GM23338 (cell line): ENCODE data around the gene IL19. TPM values are rescaled to one million over a fixed set of nuclear protein-coding genes. Genes with fewer than 3 reads are reported as not detected.

Source experiments
- ATAC-seq: fragments of 200-7000 bp; cut with Tn5 transposase; 3 replicates; pipeline ENCODE4 v1.9.1; 2020
- DNase-seq: peaks from one replicate; pipeline ENCODE4 v3.0.0-alpha.2; 2015; ENCODE audit warnings: low spot score
- H2AFZ ChIP-seq: fragments of 200-600 bp; sonication (generic); 2 replicates; pipeline ENCODE4 v1.8.0; 2016; ENCODE audit warnings: antibody characterized with exemption, mild to moderate bottlenecking, moderate library complexity
- H3F3A ChIP-seq: fragments of 200-600 bp; sonication (generic); replicated peaks from 2 replicates; pipeline ENCODE4 v1.8.0; 2017; ENCODE audit warnings: antibody characterized with exemption, mixed run types, low read depth
- H3K27ac ChIP-seq: fragments of 200-600 bp; sonication (generic); 2 replicates; pipeline ENCODE4 v1.6.1; 2016; ENCODE audit warnings: low read depth
- H3K27me3 ChIP-seq: fragments of 200-600 bp; sonication (generic); 2 replicates; pipeline ENCODE4 v1.8.0; 2016; ENCODE audit warnings: mild to moderate bottlenecking, mixed run types, moderate library complexity; ENCODE audit not compliant: insufficient read depth
- H3K36me3 ChIP-seq: fragments of 200-600 bp; sonication (generic); 2 replicates; pipeline ENCODE4 v1.8.0; 2016; ENCODE audit warnings: mild to moderate bottlenecking; ENCODE audit not compliant: insufficient read depth
- H3K4me1 ChIP-seq: fragments of 200-600 bp; sonication (generic); 2 replicates; pipeline ENCODE4 v1.8.0; 2016; ENCODE audit warnings: mild to moderate bottlenecking, moderate library complexity; ENCODE audit not compliant: insufficient read depth
- H3K4me2 ChIP-seq: fragments of 200-600 bp; sonication (generic); 2 replicates; pipeline ENCODE4 v1.7.1; 2017; ENCODE audit warnings: mixed run types
- H3K4me3 ChIP-seq: fragments of 200-600 bp; sonication (generic); 2 replicates; pipeline ENCODE4 v1.6.1; 2016; ENCODE audit warnings: mixed run types
- H3K79me2 ChIP-seq: fragments of 200-600 bp; sonication (generic); replicated peaks from 2 replicates; pipeline ENCODE4 v1.8.0; 2017; ENCODE audit warnings: mild to moderate bottlenecking; ENCODE audit not compliant: insufficient read depth
- H3K9me2 ChIP-seq: fragments of 200-600 bp; sonication (generic); 2 replicates; pipeline ENCODE4 v1.8.0; 2017; ENCODE audit not compliant: insufficient read depth
- H4K20me1 ChIP-seq: fragments of 200-600 bp; sonication (generic); replicated peaks from 2 replicates; pipeline ENCODE4 v1.8.0; 2017; ENCODE audit warnings: mild to moderate bottlenecking; ENCODE audit not compliant: insufficient read depth
- H3K27ac Mint-ChIP-seq: 2 replicates; pipeline ENCODE4 v1.8.0; 2020; ENCODE audit warnings: inconsistent platforms, mild to moderate bottlenecking, moderate library complexity, mixed read lengths
- H3K27me3 Mint-ChIP-seq: 3 replicates; pipeline ENCODE4 v1.8.0; 2022; ENCODE audit warnings: low read depth, mild to moderate bottlenecking, moderate library complexity, mixed read lengths, inconsistent platforms; ENCODE audit not compliant: insufficient read depth, poor library complexity
- H3K36me3 Mint-ChIP-seq: 3 replicates; pipeline ENCODE4 v1.8.0; 2021; ENCODE audit warnings: low read depth, mild to moderate bottlenecking, inconsistent platforms, moderate library complexity, mixed read lengths
- H3K4me1 Mint-ChIP-seq: 3 replicates; pipeline ENCODE4 v1.8.0; 2020; ENCODE audit warnings: mild to moderate bottlenecking, inconsistent platforms, mixed read lengths
- H3K4me3 Mint-ChIP-seq: 3 replicates; pipeline ENCODE4 v1.8.0; 2021; ENCODE audit warnings: moderate library complexity, mild to moderate bottlenecking, inconsistent platforms, mixed read lengths
- H3K9me3 Mint-ChIP-seq: 3 replicates; pipeline ENCODE4 v1.8.0; 2020; ENCODE audit warnings: moderate library complexity, mild to moderate bottlenecking, inconsistent platforms, mixed read lengths
- CREB1 ChIP-seq: fragments of 250-450 bp; sonication (Bioruptor Pico); IDR thresholded peaks from 2 replicates; pipeline ENCODE4 v1.5.0; 2020; ENCODE audit warnings: low read depth, mild to moderate bottlenecking, moderate library complexity
- EZH2 ChIP-seq: fragments of 200-600 bp; sonication (generic); IDR thresholded peaks from one replicate; pipeline ENCODE4 v1.8.0; 2017; ENCODE audit warnings: antibody characterized with exemption, mild to moderate bottlenecking, low read depth; ENCODE audit not compliant: unreplicated experiment
- EZH2phosphoT487 ChIP-seq: fragments of 200-600 bp; sonication (generic); IDR thresholded peaks from one replicate; pipeline ENCODE4 v1.8.1; 2018; ENCODE audit warnings: antibody characterized with exemption; ENCODE audit not compliant: unreplicated experiment
- JUNB ChIP-seq: IDR thresholded peaks from one replicate; pipeline ENCODE4 v1.6.1; 2016; ENCODE audit warnings: antibody characterized with exemption; ENCODE audit not compliant: unreplicated experiment
- NANOG ChIP-seq: IDR thresholded peaks from 2 replicates; pipeline ENCODE4 v1.6.1; 2016; ENCODE audit warnings: antibody characterized with exemption, borderline replicate concordance
- POLR2AphosphoS5 ChIP-seq: IDR thresholded peaks from 2 replicates; pipeline ENCODE4 v1.6.1; 2016; ENCODE audit warnings: antibody characterized with exemption, low read depth
- REST ChIP-seq: IDR thresholded peaks from one replicate; pipeline ENCODE4 v1.6.1; 2018; ENCODE audit warnings: antibody characterized with exemption; ENCODE audit not compliant: unreplicated experiment
- ZNF114 ChIP-seq: fragments of 250-450 bp; sonication (Bioruptor Pico); IDR thresholded peaks from 2 replicates; pipeline ENCODE4 v1.5.0; 2020; ENCODE audit warnings: mild to moderate bottlenecking, moderate library complexity
- ZNF331 ChIP-seq: fragments of 250-450 bp; sonication (Bioruptor Pico); IDR thresholded peaks from 2 replicates; pipeline ENCODE4 v1.5.0; 2020; ENCODE audit warnings: low read depth, mild to moderate bottlenecking, moderate library complexity
- polyA plus RNA-seq: library from polyadenylated mRNA; unstranded; fragments of >200 nt; fragmentation: Nextera tagmentation; extraction: Ambion mirVana; gene quantifications from 2 replicates; pipeline ENCODE4 v1.2.1, GENCODE V29; 2016
- total RNA-seq: library from RNA; depleted of rRNA; stranded (reverse); fragments of >200 nt; shearing (Covaris generic); gene quantifications from 2 replicates; pipeline ENCODE4 v1.2.3, GENCODE V29; 2014
- TF ChIP-seq, protein P1 (sequence below): IDR thresholded peaks from 2 replicates; pipeline ENCODE4 v1.6.1; 2016; ENCODE audit warnings: antibody characterized with exemption
- TF ChIP-seq, protein P2 (sequence below): fragments of 250-450 bp; sonication (Bioruptor Pico); IDR thresholded peaks from 2 replicates; pipeline ENCODE4 v1.5.0; 2020; ENCODE audit warnings: mild to moderate bottlenecking, moderate library complexity

The IL19 gene
- total and polyA plus RNA-seq, 2 experiments from 2014 or later, result not detected

DNA sequence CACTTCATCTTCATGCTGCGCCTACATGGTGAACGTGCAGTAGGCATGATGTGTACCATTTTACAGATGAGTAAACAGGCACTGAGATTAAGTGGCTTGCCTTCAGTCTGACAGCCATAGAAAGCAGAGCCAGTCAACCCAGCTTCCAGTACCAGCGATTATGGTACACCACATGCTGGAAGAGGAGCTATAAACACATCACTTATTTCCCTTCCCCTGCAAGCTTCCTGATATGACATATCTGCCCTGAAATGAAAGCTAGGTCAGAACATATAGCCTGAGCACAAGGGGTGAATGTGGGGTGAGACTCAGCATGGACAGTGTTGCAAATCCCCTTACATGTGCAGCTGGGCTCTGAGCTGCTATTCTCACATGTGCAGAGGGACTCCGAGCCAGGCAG lies 61.1 kb downstream of the IL19 start:
- no peak overlapping the region for H3K27ac ChIP-seq
- H3K4me1 Mint-ChIP-seq, result peaks cover 5% of the 10 kb centered on the region; the same call in 1 of the 3 replicates
- no peaks in the 10 kb centered on the region for H3K9me2 ChIP-seq
- TF ChIP-seq, protein P1, sequence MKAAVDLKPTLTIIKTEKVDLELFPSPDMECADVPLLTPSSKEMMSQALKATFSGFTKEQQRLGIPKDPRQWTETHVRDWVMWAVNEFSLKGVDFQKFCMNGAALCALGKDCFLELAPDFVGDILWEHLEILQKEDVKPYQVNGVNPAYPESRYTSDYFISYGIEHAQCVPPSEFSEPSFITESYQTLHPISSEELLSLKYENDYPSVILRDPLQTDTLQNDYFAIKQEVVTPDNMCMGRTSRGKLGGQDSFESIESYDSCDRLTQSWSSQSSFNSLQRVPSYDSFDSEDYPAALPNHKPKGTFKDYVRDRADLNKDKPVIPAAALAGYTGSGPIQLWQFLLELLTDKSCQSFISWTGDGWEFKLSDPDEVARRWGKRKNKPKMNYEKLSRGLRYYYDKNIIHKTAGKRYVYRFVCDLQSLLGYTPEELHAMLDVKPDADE, result no peak
- TF ChIP-seq JUNB, result no peak
- TF ChIP-seq ZNF114 (CRISPR knock-in tag), result no peak
- no peak for TF ChIP-seq POLR2AphosphoS5
- no peaks in the 10 kb centered on the region for H3F3A ChIP-seq
- H3K27me3 Mint-ChIP-seq, result peaks cover 1% of the 10 kb centered on the region
- H3K36me3 ChIP-seq, result no peaks in the 10 kb centered on the region
- H3K36me3 Mint-ChIP-seq, result no peaks in the 10 kb centered on the region
- H4K20me1 ChIP-seq, result no peaks in the 10 kb centered on the region
- no peak overlapping the region for H3K27ac Mint-ChIP-seq
- no peak overlapping the region for H2AFZ ChIP-seq
- DNase-seq, result no peak
- no peak overlapping the region for H3K4me2 ChIP-seq
- no peaks in the 10 kb centered on the region for H3K27me3 ChIP-seq
- no peak overlapping the region for H3K4me3 ChIP-seq
- H3K79me2 ChIP-seq, result no peaks in the 10 kb centered on the region
- H3K4me1 ChIP-seq, result no peaks in the 10 kb centered on the region; the same call in 1 of the 2 replicates
- ATAC-seq, result no peak
- no peaks in the 10 kb centered on the region for H3K9me3 Mint-ChIP-seq
- H3K4me3 Mint-ChIP-seq, result no peak overlapping the region

- Histone ChIP-seq H3K9me2 (no peaks in the 10 kb centered on the region), H3K79me2 (no peaks in the 10 kb centered on the region), H3K36me3 (no peaks in the 10 kb centered on the region), H3K4me2 (no peak overlapping the region), H3F3A (no peaks in the 10 kb centered on the region), H3K4me1 (no peaks in the 10 kb centered on the region; the same call in 1 of the 2 replicates), H3K27ac (no peak overlapping the region), H2AFZ (no peak overlapping the region), H3K4me3 (no peak overlapping the region), H4K20me1 (no peaks in the 10 kb centered on the region), H3K27me3 (no peaks in the 10 kb centered on the region)
- Mint-ChIP-seq H3K27ac (no peak overlapping the region), H3K27me3 (peaks cover 1% of the 10 kb centered on the region), H3K4me3 (no peak overlapping the region), H3K9me3 (no peaks in the 10 kb centered on the region), H3K4me1 (peaks cover 5% of the 10 kb centered on the region; the same call in 1 of the 3 replicates), H3K36me3 (no peaks in the 10 kb centered on the region)
- ATAC-seq, result no peak
- DNase-seq, result no peak
- no peak for TF ChIP-seq POLR2AphosphoS5
- TF ChIP-seq NANOG, result no peak
- no peak for TF ChIP-seq EZH2
- TF ChIP-seq CREB1 (CRISPR knock-in tag), result no peak
- TF ChIP-seq, protein P2, sequence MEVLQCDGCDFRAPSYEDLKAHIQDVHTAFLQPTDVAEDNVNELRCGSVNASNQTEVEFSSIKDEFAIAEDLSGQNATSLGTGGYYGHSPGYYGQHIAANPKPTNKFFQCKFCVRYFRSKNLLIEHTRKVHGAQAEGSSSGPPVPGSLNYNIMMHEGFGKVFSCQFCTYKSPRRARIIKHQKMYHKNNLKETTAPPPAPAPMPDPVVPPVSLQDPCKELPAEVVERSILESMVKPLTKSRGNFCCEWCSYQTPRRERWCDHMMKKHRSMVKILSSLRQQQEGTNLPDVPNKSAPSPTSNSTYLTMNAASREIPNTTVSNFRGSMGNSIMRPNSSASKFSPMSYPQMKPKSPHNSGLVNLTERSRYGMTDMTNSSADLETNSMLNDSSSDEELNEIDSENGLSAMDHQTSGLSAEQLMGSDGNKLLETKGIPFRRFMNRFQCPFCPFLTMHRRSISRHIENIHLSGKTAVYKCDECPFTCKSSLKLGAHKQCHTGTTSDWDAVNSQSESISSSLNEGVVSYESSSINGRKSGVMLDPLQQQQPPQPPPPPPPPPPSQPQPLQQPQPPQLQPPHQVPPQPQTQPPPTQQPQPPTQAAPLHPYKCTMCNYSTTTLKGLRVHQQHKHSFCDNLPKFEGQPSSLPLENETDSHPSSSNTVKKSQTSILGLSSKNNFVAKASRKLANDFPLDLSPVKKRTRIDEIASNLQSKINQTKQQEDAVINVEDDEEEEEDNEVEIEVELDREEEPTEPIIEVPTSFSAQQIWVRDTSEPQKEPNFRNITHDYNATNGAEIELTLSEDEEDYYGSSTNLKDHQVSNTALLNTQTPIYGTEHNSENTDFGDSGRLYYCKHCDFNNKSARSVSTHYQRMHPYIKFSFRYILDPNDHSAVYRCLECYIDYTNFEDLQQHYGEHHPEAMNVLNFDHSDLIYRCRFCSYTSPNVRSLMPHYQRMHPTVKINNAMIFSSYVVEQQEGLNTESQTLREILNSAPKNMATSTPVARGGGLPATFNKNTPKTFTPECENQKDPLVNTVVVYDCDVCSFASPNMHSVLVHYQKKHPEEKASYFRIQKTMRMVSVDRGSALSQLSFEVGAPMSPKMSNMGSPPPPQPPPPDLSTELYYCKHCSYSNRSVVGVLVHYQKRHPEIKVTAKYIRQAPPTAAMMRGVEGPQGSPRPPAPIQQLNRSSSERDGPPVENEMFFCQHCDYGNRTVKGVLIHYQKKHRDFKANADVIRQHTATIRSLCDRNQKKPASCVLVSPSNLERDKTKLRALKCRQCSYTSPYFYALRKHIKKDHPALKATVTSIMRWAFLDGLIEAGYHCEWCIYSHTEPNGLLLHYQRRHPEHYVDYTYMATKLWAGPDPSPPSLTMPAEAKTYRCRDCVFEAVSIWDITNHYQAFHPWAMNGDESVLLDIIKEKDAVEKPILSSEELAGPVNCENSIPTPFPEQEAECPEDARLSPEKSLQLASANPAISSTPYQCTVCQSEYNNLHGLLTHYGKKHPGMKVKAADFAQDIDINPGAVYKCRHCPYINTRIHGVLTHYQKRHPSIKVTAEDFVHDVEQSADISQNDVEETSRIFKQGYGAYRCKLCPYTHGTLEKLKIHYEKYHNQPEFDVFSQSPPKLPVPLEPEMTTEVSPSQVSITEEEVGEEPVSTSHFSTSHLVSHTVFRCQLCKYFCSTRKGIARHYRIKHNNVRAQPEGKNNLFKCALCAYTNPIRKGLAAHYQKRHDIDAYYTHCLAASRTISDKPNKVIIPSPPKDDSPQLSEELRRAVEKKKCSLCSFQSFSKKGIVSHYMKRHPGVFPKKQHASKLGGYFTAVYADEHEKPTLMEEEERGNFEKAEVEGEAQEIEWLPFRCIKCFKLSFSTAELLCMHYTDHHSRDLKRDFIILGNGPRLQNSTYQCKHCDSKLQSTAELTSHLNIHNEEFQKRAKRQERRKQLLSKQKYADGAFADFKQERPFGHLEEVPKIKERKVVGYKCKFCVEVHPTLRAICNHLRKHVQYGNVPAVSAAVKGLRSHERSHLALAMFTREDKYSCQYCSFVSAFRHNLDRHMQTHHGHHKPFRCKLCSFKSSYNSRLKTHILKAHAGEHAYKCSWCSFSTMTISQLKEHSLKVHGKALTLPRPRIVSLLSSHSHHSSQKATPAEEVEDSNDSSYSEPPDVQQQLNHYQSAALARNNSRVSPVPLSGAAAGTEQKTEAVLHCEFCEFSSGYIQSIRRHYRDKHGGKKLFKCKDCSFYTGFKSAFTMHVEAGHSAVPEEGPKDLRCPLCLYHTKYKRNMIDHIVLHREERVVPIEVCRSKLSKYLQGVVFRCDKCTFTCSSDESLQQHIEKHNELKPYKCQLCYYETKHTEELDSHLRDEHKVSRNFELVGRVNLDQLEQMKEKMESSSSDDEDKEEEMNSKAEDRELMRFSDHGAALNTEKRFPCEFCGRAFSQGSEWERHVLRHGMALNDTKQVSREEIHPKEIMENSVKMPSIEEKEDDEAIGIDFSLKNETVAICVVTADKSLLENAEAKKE, result no peak
- no peak for TF ChIP-seq REST
- TF ChIP-seq ZNF331 (CRISPR knock-in tag), result no peak
- no peak for TF ChIP-seq EZH2phosphoT487
Observed at GRCh38 chr1:206832352-206832880, 61.8 kb downstream of the IL19 start.
